Ovary (tissue), 9 donors: ENCODE data around the gene AFAP1. TPM values are rescaled to one million over a fixed set of nuclear protein-coding genes. Genes with fewer than 3 reads are reported as not detected.
A peak's percentile ranks its signal among the peaks of the same experiment; 100 is the strongest.

Experiments
- DNase-seq, 5 donors: peaks; one replicate each; pipeline ENCODE4 v3.0.0-alpha.2; 2019 to 2020
- H3K27ac ChIP-seq, 2 donors: fragments of 200-600 bp; one replicate each; pipeline versions ENCODE4 v1.5.1 to v1.8.0; 2019 to 2022
- H3K27me3 ChIP-seq: fragments of 200-600 bp; one replicate; pipeline ENCODE4 v1.8.0; 2022
- H3K36me3 ChIP-seq: fragments of 200-600 bp; sonication (generic); one replicate; pipeline ENCODE4 v1.5.1; 2019
- H3K4me1 ChIP-seq: one replicate; pipeline ENCODE4 v1.8.1; 2013; ENCODE audit warnings: mild to moderate bottlenecking, moderate library complexity; ENCODE audit not compliant: insufficient read depth
- H3K4me3 ChIP-seq: fragments of 200-600 bp; sonication (generic); one replicate; pipeline ENCODE4 v1.5.1; 2017
- H3K9me3 ChIP-seq, 2 donors: fragments of 200-600 bp in 1 of 2; sonication (generic) in 1 of 2; one replicate each; pipeline versions ENCODE4 v1.5.1 to v1.8.1; 2013 to 2019; ENCODE audit warnings: mild to moderate bottlenecking in 1 of 2, moderate library complexity in 1 of 2
- CTCF ChIP-seq, 3 donors: fragments of 450-650 bp in 2 of 3; fragments of 200-600 bp in 1 of 3; IDR thresholded peaks; one replicate each; pipeline versions ENCODE4 v1.5.1 to v1.8.0; 2016 to 2022; ENCODE audit warnings: antibody characterized with exemption in 3 of 3, mild to moderate bottlenecking in 1 of 3
- EP300 ChIP-seq: sonication (generic); formaldehyde crosslinking; IDR thresholded peaks from one replicate; pipeline ENCODE4 v1.6.1; 2017; ENCODE audit warnings: antibody characterized with exemption
- POLR2A ChIP-seq: fragments of 450-650 bp; IDR thresholded peaks from one replicate; pipeline ENCODE4 v1.6.1; 2017; ENCODE audit warnings: antibody characterized with exemption, mild to moderate bottlenecking, moderate library complexity
- WGBS, 3 donors: extraction: QIAGEN DNeasy Blood & Tissue Kit in 1 of 3; methylation state at CpG; one replicate each; pipeline versions ENCODE4 v1.1.5 to v1.1.7; 2013 to 2017; 5-methylcytosine and 5-hydroxymethylcytosine counted together
- intact Hi-C, 4 donors: fragments of 100-400 bp; cut with DNase I; formaldehyde crosslinking; loops; one replicate each; pipeline versions ENCODE4 v1.11.0 to v1.15.1; 2022 to 2023
- polyA plus RNA-seq, 2 donors: library from polyadenylated mRNA; stranded (reverse); fragments of 200-250 nt in 1 of 2; fragments of 350-450 nt in 1 of 2; fragmentation: Illumina TruSeq in 1 of 2; extraction: RNeasy Lipid Tissue Mini Kit (QIAGEN cat#74804) in 1 of 2; gene quantifications; one replicate each; pipeline ENCODE4 v1.2.3, GENCODE V29; 2013 to 2014
- total RNA-seq, 7 donors: library from RNA; depleted of rRNA in 2 of 7; stranded (reverse); fragments of >200 nt in 2 of 7; fragmentation: NEBNext Ultra II Directional in 3 of 7; extraction: Animal tissue kit (Norgen Biotek cat#: 25700) in 3 of 7; gene quantifications; one replicate each; pipeline versions ENCODE4 v1.1.0 to v1.2.4, GENCODE V29; 2016 to 2023
- donor health status: DM: no; HTN: no; CAD: no; lungs with moderate emphysema.
- donor health status: DM: no; HTN: no; CAD: no.
- donor health status: Bipolar disorder and iron deficiency.
- donor health status: DM: yes; HTN: yes; CAD: no.
- donor health status: DM: no; HTN: no; CAD: no.
- donor health status: DM: yes; HTN: yes; CAD: no.

Gene AFAP1
- total and polyA plus RNA-seq, 9 donors, result 8.6 to 42.3 (median 23.0) TPM

- Histone ChIP-seq H3K27me3 (no peaks in the 10 kb centered on the region), H3K4me3 (no peak overlapping the region), H3K4me1 (peaks cover 11% of the 10 kb centered on the region), H3K27ac (peak overlapping the region in 1 of 2 donors; percentile 49), H3K9me3 (no peaks in the 10 kb centered on the region), H3K36me3 (no peaks in the 10 kb centered on the region)
- no peak for DNase-seq
- no peak for TF ChIP-seq EP300
- no peak for TF ChIP-seq POLR2A
- no peak for TF ChIP-seq CTCF (IDR thresholded peaks at IDR 0.05)
- intact Hi-C loops, result loop anchor here (1.0 to 10.0 kb wide), 7 partner anchors 37 to 182 kb away; partner anchors contain the start of gene AFAP1 (in 1 of the 4)
- WGBS, 3 donors, result 77 to 84% (median 77%) methylated on average over 15 of the region's 15 CpGs
These were observed 134.8 kb downstream of the AFAP1 start for GRCh38 chr4:7804756-7805385.

GRCh38 chr4:7803992-7804755 lies 135.5 kb downstream of the AFAP1 start:
- Histone ChIP-seq H3K27me3 (no peaks in the 10 kb centered on the region), H3K9me3 (no peaks in the 10 kb centered on the region), H3K27ac (no peak overlapping the region), H3K4me3 (no peak overlapping the region), H3K4me1 (peaks cover 11% of the 10 kb centered on the region), H3K36me3 (no peaks in the 10 kb centered on the region)
- intact Hi-C loops, result loop anchor here (1.0 to 10.0 kb wide), 6 partner anchors 37 to 183 kb away; partner anchors contain the start of gene AFAP1 (in 1 of the 4)
- peak; percentile 81 to 92 (median 90) for DNase-seq
- no peak for TF ChIP-seq EP300
- peak; percentile 84 to 91 (median 91) for TF ChIP-seq CTCF (IDR thresholded peaks at IDR 0.05)
- whole genome bisulfite sequencing, 3 donors, result 20 to 37% (median 25%) methylated on average over 16 of the region's 16 CpGs

- H3K4me3 ChIP-seq, result no peak overlapping the region
- no peaks in the 10 kb centered on the region for H3K27me3 ChIP-seq
- intact Hi-C loops, result loop anchor here in 3 of 4 donors (5.0 to 10.0 kb wide), 4 partner anchors 36 to 184 kb away; partner anchors contain the start of gene AFAP1 (in 1 of the 3)
- no peaks in the 10 kb centered on the region for H3K9me3 ChIP-seq
- no peaks in the 10 kb centered on the region for H3K36me3 ChIP-seq
- TF ChIP-seq CTCF (IDR thresholded peaks at IDR 0.05), result no peak
- TF ChIP-seq EP300, result no peak
- TF ChIP-seq POLR2A, result no peak
- no peak overlapping the region for H3K27ac ChIP-seq
- H3K4me1 ChIP-seq, result peaks cover 11% of the 10 kb centered on the region
- 89 to 97% (median 93%) methylated on average over 6 to 7 of the region's 7 CpGs for WGBS, 3 donors
- no peak for DNase-seq
These were observed 136.3 kb downstream of the AFAP1 start for GRCh38 chr4:7803371-7803770.

GRCh38 chr4:7802093-7802726 lies 137.5 kb downstream of the AFAP1 start:
- Histone ChIP-seq H3K4me3 (no peak overlapping the region), H3K36me3 (no peaks in the 10 kb centered on the region), H3K9me3 (no peaks in the 10 kb centered on the region), H3K4me1 (peaks cover 6% of the 10 kb centered on the region), H3K27me3 (no peaks in the 10 kb centered on the region), H3K27ac (no peak overlapping the region)
- intact Hi-C loops, result loop anchor here (1.0 to 10.0 kb wide), 5 partner anchors 35 to 185 kb away; partner anchors contain the start of gene AFAP1 (in 1 of the 4)
- 32 to 34% (median 32%) methylated on average over 6 of the region's 6 CpGs for WGBS, 3 donors
- DNase-seq, result peak; percentile 70 to 90 (median 83)
- no peak for TF ChIP-seq POLR2A
- peak; percentile 81 to 83 (median 82) for TF ChIP-seq CTCF (IDR thresholded peaks at IDR 0.05)
